HG03469 (cell line): ENCODE data around the gene CNOT3.
"Not testable (repeated sequence)": the region's sequence is repeated elsewhere in the genome, so short reads cannot be mapped to it uniquely, and the experiment has no call there.

ENCODE experiments used
- ATAC-seq: cut with Tn5 transposase; IDR thresholded peaks from one replicate; pipeline ENCODE4 v1.9.1; 2021; ENCODE audit warnings: mild to moderate bottlenecking, moderate library complexity, moderate number of reproducible peaks; ENCODE audit not compliant: unreplicated experiment

The CNOT3 gene

DNA sequence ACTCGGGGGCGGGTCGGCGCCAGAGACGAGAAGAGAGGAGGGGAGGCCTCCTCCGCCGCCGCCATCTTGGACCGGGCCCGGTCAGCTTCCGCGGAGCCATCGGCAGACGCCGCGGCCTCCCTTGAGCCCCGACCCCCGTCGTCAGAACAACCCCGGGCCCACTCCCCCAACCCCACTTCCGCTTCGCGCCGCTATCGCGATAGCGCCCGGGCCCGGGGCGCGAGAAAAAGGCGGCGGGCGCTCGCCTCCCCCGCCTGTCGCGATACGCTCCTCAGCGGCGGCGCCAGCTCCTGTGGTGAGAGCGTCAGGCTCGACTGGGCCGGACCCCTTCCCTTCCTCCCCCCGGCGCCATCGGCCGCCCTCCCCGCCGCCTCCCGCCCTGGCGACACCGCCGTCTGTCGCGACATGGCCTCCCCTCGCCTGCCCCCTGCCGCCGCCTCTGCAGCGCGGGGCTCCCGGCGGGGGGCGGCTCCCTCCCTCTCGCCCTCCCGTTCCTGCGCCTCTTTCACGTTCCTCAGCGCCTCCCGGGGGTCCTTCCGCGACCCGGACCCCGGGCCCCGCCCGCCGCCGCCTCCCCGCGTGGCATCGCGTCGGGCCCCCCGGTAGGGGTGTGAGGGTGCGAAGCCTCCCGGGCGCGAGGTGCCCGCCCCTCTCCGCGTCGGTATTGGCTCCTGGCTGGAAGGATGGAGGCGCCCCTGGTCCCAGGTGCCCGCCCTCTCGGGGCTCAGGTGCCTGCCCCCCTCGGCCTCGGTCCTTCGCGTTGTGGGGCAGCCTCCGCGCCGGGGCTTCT, at the start of gene CNOT3:
TSS of gene CNOT3 (plus strand) at position 64 of the 790 bp plus-strand sequence. CDS start 5,217 bp downstream, outside the sequence.
- no peak for ATAC-seq

- ATAC-seq = no peak
These were observed 43.0 kb upstream of the CNOT3 start for GRCh38 chr19:54094426-54095000.

DNA sequence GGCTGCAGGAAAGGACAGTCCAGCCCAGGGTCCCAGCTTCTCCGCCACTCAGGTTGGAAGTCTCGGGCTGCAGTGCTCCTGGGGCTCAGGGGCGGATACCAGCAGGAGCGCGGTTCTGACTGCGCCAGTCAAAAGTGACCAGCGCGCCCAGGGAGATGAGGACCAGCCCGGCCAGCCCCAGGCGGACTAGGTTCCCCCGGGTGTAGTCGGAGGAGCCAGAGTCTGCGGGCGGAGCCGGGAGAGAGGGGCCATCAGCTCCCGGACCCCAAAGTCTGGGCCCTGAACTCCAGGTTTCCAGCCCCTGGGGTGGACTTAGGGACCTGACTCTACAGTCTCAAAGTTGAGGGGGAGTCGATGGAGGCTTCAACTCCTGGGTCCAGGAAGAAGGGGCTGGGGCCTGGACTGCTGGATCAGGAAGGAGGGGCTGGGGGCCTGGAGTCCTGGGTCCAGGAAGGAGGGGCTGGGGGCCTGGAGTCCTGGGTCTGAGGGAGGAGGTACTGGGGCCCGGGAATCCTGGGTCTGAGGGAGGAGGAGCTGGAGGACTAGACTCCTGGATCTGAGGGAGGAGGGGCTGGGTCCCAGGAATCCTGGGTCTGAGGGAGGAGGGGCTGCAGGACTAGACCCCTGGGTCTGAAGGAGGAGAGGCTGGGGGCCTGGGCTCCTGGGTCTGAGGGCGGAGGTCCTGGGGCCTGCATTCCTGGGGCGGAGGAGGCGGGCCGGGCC, 42.3 kb upstream of the CNOT3 start:
- no peak for ATAC-seq

DNA sequence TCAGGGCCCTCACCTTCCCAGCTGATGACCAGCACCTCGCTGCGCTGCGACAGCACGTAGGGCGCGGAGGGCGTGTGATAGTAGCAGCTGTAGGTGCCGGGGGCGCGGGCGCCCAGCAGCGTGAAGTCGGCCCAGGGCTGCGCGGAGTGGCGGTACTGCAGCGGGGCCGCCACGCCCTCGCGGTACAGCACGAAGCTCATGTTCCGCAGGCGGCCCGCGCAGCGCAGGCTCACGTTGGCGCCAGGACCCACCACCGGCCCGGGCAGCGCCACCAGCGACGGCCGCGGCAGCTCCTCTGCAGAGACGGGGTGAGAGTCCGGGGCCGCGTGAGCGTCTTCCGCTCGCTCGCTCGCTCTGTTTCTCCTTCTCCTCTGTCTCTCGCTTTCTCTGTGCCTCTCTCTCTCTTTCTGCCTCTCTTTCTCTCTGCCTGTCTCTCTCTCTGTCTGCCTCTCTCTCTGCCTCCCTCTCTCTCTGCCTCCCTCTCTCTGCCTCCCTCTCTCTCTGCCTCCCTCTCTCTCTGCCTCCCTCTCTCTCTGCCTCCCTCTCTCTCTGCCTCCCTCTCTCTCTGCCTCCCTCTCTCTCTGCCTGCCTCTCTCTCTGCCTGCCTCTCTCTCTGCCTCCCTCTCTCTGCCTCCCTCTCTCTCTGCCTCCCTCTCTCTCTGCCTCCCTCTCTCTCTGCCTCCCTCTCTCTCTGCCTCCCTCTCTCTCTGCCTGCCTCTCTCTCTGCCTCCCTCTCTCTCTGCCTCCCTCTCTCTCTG, 41.5 kb upstream of the CNOT3 start:
- ATAC-seq = not testable (repeated sequence)

DNA sequence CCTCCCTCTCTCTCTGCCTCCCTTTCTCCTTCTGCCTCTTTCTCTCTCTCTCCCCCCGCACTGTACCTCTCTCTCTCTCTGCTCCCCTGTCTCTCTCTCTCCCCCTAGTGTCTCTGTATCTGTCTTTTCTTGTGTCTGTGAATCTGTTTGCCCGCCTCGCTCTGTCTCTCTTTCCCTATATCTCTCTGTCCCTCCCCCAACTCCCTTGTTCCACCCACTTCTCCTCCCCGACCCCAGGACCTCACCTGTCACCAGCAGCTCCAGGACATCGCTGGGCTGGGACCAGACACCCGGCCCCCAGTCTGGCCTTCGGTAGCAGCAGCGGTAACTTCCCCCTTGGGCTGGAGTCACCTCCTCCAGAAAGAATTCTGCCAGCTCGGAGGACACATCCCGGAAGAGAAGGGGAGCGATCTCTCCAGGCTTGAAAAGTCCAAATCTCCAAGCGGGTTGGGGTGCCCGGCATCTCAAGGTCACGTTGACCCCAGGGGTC, 40.9 kb upstream of the CNOT3 start:
- no peak for ATAC-seq

- no peak for ATAC-seq
These were observed 38.2 kb upstream of the CNOT3 start for GRCh38 chr19:54099190-54099902.

- ATAC-seq = not testable (repeated sequence)
These were observed 37.7 kb upstream of the CNOT3 start for GRCh38 chr19:54099903-54100255.

DNA sequence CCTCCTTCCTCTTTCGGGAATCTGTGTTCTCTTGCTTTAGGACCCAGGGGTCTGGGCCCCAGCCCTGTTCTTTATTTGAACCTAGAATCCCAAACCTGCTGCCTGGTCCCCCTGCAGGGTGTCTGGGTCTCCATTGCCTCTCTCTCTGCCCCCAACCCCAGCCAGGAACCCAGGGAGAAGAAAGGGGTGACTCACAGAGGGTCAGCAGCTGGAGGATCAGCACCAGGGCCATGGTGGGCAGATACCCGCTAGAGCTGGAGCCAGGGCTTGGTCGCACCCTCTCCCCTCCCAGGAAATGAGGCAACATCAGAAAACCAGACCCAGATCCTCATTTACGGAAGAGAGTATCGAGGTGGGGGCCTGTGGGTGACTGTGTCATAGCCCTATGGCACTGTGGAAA, 37.0 kb upstream of the CNOT3 start, which contains the start of gene OSCAR:
TSS of gene OSCAR (minus strand) at position 243 of the 400 bp plus-strand sequence. CDS start at position 232, 11 bp downstream.
- no peak for ATAC-seq

GRCh38 chr19:54102421-54103169, 35.0 kb upstream of the CNOT3 start, which contains the start of gene NDUFA3:
Gene NDUFA3, plus strand, starts transcription at chr19:54102855. Its CDS starts 24 bp downstream, at chr19:54102879.
- peak; percentile 94 for ATAC-seq

- no peak for ATAC-seq
These were observed 32.4 kb upstream of the CNOT3 start for GRCh38 chr19:54104998-54105715.

- no peak for ATAC-seq
These were observed 31.8 kb upstream of the CNOT3 start for GRCh38 chr19:54105796-54106195.

DNA sequence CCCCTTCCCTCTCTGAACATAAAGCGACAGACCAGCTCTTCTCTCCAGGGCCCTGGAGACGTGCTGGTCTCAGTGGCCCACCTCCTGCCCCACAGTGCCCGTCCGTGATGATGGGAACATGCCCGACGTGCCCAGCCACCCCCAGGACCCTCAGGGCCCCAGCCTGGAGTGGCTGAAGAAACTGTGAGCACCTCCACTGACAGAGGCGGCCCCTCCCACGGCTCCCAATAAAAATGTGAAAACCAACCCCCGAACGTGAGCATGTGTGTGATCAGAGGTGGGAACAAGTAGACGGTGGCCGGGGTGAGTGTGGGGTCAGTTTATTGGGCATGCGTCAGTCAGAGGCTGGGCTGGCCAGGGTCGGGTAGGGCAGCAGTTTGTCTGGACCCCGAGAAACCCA, 30.8 kb upstream of the CNOT3 start:
- ATAC-seq = no peak

GRCh38 chr19:54107876-54108490, 29.6 kb upstream of the CNOT3 start:
- ATAC-seq = no peak

- ATAC-seq = no peak
These were observed 29.1 kb upstream of the CNOT3 start for GRCh38 chr19:54108496-54108895.

DNA sequence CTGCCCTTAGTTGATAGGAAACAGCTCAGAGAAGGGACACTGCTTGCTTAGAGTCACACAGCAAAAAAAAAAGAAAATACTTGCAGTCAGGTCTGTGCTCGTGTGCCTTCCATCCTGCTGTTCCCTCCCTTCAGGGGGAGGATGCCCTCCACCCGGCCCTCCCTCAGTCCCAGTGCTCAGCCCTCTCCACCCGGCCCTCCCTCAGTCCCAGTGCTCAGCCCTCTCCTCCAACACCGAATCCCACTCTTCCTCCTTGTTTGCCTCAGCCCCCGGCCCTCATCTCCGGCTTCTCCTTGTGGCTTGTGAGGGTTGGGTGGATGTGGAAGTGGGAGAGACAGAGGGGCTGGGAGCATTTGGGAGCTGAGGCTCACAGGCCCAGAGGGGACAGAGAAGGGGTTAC, 27.9 kb upstream of the CNOT3 start:
- ATAC-seq = no peak

DNA sequence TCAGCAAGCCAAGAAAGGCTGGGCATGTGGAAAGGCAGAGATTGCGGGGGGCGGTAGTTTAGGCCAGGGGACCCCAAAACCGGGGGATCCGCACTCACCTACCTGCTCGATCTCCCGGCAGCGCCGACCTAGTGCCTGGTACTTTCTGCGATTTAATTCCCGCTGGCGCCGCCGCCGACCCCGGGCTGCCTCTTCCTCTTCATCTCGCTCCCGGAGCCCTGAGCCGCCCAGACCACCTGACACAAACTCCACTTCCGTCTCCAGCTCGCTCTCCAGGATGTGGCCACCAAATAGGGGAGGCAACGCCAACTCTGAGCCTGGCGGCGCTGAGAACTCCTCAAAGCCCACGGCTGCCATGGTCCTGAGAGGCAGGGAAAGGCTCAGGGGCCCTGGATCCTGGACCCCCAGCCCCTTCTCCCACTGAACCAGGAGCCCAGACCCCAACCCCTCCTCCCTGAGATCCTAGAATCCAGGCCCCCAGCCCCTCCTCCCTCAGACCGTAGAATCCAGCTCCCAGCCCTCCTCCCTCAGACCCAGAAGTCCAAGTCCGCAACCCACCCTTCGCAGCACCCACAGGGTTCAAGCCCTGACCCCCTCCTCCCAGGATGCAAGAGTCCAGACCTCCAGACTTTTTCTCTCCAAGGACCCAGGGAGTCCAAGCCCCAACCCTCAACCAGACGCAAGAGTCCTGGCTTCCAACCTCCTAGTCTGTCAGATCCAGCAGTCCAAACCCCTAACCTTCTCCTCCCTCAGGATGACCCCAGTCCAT, 23.0 kb upstream of the CNOT3 start:
- no peak for ATAC-seq
